CD4-positive, alpha-beta T cell treated with Interferon gamma for 1 hour (primary cell): ENCODE measurements around the gene NFE2L2.
"Not testable (repeated sequence)": the region's sequence is repeated elsewhere in the genome, so short reads cannot be mapped to it uniquely, and the experiment has no call there.

Experiments
- DNase-seq: peaks from one replicate; pipeline ENCODE4 v3.0.0-alpha.2; 2020

Gene NFE2L2

DNA sequence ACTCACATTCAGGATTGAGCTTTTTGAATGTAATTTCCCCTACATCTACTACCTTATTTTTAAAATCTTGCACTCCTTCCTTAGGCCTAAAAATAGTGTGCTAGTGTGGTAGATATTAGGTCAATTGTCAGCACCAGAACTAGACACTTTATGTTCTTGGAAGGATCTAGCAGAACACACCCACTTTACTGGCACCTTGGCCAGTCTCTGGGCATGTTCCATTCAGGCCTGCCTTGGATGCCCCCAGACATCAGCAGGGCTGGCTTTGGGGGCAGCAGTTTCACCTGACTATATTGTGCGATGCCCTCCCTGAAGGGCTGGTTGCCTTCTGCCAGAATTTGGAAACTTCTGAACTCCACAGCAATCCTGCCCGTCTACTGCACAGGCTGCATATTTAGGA lies 15.3 kb upstream of the NFE2L2 start:
- no peak for DNase-seq

DNA sequence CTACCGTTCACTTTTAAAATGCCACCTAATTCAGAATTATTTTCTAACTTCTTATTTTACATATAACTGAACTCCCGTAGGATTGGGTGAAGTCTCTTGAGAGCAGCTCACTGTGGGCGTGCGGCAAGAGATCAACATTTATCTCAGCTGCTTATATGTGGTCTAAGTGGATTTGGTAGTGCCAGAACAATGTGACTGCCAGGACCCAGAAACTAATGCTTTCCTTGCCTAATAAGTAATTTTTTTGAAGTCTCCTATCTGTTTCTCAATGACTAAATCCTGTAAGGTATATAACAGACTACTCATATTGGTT lies 11.2 kb upstream of the NFE2L2 start:
- no peak for DNase-seq

DNA sequence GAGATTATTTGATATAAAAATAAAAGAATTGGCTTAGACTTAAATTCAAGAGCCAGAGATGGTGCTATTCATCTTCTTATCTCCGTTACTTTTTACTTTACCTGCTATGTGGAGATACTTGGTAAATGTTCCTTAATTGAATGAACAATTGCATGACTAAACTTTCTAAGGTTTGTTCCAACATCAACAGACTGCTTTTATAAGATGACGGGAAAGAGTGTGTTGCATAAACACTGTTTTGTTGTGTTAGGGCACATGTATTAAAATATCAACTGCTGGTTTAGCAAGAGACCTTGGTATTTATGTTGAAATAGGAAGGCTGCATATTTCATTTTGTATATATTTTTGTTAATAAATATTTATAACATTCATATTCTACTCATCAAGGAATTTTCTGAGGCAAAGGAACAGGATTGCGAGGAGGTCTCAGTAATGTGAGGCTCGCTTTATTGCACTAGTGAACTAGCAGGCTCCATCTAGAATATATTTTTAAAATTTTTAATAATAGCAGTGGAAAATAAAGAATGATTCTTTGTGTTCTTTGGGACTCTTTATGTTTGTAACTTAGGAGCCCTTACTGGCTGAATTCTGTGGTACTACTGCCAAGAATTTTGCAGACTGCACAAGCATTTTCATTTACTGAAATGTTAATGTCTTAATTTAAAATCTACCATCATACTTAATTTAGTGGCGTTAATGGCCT lies 10.7 kb upstream of the NFE2L2 start:
- no peak for DNase-seq

DNA sequence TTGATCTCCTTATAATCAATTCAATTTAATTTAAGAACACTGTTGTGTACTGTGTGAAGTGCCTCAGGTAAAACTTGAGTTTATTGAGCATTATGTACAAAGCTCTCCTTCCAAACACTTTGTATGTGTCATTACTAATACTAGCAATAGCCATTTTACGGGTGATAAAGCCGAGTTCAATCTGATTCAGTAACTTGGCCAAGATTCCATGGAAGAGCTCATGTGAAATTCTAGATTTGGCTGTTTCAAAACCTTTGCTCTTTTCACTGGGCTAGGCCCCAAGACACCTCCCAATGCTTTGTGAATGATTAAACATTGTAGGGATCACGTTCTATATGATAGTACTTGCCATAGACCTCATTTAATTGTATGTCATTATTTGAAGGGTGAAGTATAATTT lies 8.9 kb upstream of the NFE2L2 start:
- no peak for DNase-seq

DNA sequence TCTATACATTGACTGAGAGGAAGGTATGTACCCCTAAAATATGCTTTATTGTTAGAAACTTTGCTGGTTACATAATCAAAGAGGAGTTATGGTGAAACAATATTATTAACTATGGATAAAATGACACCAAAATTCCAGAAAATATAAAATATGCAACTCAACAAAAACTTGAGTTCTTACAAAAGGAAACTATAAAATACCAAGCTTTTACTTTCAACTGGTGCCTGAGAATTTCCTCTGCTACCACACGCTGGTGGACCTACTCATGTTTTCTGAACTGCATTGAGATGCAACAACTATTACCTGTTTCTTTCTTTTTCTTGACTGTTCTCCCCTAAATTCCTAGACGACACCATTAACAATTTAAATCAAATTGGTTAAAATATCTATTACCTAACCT lies 8.2 kb upstream of the NFE2L2 start:
- DNase-seq = no peak

DNA sequence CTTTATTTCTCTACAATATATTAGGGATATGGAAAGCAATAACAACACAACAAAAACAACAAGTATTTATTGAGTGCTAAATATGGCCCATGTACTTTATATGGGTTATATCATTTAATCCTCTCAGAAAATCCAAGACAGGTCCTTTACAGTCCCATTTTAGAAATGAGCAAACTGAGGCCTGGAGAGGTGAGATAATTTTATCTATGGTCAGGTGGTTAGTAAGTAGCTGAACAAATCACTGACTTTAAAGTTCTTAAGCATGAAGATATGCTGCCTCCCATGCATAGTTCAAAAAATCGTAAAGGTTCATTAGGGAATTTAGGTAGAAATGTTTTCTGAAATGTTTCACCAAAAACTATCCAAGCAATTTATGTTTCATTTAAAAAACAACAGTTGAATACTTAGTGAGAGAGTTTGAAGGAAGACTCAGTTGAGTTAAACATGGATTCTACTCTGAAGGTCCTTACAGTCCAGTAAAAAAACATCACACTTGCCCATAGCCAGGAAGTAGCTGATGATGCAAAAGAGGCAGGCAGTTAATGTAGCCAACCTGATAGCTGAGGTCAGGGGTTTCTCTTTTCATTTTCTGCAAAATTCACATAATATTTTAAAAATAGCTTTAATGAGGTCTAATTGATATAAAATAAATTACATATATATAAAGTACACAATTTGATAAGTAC lies 7.6 kb upstream of the NFE2L2 start:
- no peak for DNase-seq

DNA sequence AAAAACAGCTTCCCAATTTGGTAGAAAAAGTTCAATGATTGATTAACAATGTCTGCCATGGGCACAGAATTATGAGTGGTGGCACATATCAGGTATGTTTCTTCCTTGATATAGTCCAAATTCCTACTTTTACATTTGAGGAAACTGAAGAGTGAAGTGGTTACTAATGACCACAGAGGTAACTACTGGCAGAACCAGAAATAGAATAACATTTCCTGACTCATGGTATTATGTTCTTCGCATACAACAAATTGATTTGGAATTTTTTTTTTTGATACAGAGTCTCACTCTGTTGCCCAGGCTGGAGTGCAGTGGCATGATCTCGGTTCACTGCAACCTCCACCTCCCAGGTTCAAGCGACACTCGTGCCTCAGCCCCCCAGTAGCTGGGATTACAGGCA lies 6.0 kb upstream of the NFE2L2 start:
- no peak for DNase-seq

DNA sequence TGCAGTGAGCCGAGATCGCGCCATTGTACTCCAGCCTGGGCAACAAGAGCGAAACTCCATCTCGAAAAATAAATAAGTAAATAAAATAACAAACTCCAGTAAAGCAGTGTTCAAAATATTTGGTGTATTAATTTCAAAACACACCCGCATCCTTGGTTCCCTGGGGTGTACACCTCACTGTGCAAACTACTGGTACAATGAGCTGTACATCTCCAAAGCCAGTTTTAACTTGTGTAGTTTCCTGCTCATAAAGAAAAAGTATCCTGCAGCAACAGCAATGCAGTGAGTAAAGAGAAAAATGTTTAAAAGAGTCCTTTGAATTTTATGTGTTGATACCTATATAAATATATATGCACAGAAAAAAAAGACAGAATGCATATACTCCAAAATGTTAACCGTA lies 4.4 kb upstream of the NFE2L2 start:
- DNase-seq = no peak

DNA sequence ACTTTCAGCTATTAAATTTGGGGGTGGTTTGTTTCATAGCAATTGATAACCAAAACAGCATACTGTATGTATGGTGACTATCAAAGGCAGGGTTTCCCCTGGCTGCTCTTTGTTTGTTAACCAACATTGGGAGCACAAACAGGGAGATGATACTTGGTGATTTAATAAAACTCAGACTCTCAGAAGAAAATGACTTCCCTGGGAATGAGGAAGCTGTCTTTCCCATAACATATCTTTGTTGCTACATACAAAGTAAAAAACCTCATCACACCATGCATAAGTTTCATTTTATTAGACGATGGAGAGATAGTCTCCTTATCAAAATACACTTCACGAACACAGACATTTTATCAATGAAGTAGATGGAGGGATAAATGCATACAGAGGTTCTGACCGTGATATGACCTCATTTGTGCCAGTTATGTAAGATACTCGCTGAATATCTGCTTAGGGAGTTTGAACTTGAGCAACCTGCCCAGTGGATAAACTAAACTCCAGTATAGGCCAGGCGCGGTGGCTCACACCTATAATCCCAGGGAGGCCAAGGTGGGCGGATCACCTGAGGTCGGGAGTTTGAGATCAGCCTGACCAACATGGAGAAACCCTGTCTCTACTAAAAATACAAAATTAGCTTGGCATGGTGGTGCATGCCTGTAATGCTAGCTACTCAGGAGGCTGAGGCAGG lies 3.8 kb upstream of the NFE2L2 start:
- DNase-seq = no peak

DNA sequence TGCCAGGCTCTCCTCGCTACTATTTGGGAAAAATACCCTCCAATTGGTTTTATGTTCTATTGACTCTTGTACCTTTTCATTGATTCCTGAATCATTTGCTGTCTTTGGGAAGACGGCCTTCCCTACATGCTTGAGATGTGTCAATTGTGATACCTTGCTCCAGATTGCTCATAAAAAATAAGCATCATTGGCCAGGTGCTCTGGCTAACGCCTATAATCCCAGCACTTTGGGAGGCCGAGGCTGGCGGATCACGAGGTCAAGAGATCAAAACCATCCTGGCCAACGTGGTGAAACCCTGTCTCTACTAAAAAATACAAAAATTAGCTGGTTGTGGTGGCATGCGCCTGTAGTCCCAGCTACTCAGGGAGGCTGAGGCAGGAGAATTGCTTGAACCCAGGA lies 2.4 kb upstream of the NFE2L2 start:
- not testable (repeated sequence) for DNase-seq

DNA sequence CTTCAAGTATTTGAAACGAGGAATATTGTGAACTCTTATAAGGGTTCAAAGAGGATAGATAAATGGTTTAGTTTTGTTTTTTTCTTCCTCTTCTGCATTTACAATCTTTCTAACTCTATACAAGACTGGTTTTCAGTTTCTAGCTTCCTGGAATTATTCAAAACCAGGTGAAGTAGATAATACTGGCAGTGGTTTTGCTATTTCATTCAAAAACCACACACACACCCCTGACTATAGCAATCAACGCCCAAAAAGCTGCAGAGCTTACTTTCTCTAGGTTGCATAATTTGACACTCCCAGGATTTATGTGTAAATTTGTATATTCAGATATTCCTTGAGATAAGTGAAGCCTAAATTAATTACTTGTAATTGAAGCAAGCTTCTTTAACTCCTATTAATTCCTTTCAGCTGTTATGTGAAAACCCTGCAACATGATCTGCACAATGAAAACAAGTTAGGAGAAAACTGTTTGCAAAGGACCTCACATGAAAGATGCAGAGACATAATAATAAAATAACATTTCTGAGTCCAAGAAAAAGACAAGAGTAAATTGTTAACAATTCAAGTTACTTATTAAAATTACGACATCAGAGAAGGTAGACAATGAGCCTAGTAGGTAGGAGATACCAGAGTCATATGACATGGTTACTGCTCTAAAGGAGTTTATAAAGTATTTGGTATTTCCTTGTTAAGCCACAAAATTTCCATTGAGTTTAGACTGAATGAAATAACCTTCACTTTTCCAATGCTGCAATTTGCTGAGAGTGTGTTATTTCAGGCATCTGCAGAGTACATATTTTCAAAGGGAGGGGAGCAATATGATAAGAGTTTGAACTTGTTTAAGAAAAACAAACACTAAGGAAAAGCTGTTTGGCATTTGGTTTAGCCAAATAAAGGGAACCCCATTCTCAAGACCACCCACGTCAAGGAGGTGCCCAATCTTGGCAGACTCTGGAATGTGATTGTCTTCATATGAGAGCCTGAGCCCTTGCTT lies 1.6 kb upstream of the NFE2L2 start:
- no peak for DNase-seq

DNA sequence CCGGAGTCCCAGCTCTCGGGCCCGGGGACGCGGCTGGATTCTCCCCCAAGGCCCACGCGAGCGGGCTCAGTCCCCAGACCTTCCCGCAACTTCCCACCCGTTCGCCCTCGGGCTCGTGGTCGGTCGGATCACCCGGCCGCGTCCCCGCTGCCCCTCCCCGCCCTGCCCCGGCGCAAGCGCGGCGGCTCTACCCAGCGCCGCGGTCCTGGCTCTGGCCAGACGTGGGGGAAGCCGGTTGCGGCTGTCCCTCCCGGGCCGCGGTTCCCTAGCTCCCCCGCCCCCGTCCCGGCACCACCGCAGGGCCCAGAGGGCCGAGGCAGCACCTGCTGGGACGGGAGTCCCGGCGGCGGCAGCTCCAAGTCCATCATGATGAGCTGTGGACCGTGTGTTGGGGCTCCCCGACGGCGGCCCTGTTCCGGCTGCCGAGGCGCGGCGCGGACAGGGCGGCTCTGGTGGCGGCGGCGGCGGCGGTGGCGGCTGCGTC lies 276 bp downstream of the NFE2L2 start:
- DNase-seq = no peak

DNA sequence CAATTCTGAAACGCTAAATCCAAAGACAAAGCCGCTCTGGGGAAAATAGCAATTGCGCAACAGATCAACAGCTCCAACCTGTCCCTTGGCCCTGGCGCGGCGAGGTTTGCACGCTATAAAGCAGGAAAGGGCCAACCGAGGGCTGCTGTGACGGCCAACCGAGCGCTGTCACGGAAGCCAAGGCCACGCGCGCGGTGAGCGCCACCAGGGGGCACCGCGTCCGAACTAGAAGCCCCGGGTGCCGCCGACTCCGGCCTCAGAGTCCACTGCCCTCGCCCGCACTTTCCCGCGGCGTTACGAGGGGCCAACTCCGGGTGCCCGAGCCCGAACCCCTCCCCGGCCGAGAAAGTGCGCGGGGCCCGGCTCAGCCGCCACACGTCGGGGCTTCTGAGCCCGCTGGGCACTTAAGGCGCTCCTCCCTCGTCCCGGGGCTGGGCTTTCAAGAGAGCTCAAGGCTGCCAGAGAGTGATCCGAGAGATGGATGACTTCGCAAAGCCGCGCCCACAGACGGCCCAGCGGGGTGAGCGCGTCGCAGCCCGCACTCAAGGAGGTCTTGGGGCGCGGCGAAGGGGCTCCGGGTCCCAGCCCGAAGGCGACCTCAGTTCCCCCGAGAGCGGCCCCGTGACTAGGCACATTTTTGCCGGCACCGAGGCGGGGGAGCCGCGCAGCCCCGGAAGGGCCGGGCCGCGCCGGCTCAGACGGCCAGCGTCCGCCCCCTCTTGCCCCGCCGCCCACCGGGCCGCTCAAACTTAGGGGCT lies 897 bp downstream of the NFE2L2 start:
- DNase-seq = peak; percentile 89

DNA sequence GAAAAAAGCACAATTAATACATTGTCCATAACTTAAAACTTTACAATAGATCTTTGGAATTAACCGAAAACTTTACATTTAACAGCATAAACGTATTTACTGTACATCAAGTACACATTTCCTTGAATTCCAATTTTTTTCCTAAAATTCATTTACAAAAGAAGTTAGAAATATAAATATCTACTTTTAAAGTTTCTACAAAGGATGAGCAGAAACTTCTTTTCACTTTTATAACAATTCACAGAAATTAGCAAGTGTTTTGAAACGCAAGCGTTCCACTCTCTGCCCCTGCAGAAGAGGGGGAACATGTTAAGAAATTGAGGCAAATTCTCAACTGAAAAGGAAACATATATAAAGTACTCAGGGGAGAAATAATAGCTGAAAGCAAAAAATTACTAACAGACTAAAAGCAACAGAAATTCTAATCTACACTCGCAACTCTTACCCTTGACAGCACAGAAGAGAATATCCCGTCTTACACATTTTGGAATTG lies 1.5 kb downstream of the NFE2L2 start:
- no peak for DNase-seq

DNA sequence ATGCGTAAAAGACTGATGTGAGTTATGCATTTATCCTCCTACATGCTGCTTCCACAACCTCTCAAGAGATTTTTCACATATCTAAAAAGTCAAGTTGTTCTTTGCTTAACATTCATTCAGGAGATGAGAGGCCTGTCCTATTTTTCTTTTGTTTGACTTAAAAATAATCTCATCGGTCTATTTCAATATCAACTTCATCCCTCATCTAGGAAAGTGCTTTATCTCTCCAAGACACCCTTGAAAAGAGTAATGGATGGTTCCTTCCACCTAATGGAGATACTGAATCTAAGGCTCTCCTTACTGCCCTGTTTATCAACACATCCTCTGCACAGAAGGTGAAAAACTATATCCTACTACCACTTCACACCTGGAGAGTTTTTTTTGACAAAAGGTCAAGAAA lies 2.4 kb downstream of the NFE2L2 start:
- no peak for DNase-seq

DNA sequence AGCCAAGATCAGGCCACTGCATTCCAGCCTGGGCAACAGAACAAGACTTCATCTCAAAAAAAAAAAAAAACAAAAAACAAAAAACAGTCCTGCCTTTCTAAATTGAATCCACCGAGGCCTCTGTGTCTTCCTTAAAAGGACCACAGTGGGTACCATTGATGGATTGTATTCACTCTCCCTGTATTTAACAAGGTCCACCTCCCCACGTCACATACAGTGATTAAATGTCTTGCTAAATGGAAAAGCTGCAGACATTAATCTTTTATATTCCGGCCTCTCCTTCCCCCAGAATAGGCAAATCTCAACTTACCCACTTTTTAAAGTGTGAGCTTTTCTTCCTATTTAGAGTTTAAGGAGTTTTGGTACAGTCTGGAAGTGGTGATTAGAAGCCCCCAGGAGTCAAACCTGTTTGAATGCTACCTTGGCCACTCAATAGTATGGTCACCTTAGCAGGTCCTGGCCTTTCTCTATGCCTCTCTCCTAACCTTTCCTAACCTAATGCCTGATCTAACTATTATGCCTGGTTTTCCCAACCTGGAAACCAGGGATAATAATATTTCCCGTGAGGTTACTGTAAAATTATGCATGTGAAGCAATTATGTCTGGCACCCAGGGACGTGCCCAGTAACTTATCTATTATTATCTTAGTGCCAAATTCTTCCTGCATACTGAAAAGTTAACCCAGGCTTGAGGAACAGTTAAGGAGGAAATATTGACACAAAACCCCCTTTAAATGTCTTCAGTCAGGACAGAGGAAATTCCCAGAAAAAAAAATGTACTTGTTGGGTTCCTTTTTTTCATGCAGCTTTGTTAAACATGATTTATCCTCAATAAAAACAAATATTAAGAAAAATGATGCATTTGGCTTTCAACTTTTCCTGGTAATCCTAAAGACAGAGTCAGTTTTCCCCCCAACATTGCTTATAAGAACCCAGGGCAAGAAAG lies 3.1 kb downstream of the NFE2L2 start:
- DNase-seq = no peak

DNA sequence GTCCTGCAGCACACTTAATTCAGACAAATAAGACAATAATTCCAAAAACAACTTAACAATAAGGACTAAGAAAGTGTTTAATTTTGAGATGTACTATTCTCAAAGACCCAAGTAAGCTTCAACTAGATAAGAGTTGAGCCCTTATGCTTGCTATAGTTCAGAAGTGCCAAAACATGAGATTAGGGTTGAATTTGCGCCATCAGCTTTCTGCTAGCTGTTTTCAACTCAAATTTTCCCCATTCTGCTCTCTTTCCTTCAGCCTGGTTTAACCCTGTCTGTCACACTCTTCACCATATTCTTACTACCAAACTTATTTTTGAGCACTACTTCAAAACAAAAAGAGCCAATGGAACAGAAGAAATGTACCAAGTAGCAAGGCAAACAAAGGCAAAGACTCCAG lies 4.1 kb downstream of the NFE2L2 start:
- no peak for DNase-seq

DNA sequence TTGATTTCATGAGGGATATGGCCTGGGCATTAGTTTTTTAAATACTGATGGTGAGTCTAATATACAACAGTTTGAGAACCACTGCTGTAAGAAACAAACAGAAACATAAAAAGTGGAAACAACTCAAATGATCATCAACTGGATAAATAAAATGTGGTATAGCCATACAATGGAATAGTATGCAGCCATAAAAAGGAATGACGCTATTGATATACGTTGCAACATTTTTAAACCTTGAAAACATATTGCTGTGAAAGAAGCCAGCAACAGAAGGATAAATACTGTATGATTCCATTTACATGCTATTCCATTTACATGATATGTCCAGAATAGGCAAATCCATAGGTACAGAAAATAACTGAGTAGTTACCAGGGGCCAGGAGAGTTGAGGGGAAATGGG lies 6.5 kb downstream of the NFE2L2 start:
- no peak for DNase-seq

DNA sequence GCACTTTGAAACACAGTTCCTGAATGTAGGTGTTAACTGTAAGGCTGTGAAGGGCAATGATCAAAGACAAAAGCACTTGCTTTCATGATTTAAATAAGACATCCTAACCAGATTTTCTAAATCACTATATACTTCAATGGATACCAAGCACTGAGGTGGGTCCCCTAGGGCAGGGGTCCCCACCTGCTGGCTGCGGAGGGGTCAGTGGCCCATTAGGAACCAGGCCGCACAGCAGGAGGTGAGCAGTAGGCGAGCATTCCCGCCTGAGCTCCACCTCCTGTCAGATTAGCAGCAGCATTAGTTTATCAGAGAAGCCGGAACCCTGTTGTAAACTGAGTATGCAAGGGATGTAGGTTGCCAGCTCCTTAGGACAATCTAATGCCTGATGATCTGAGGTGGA lies 7.1 kb downstream of the NFE2L2 start:
- DNase-seq = no peak

DNA sequence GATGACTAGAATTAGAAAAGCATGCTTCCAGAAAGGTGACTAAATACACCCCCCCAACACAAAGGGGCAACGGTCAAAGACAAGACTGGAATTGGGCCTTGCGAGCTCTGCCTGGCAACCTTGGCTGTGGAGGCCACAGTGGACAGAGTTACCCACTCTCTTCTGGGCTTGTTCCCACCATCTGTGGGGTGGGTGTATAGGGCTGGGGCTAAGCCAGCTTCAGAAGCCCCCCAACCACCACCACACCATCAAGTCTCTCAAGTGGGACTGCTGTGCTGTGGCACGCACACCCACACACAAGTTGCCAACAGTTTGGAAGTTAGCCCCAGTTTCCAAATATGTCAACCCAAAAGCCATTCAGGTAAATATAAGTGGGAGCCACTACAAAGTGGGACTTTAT lies 7.8 kb downstream of the NFE2L2 start:
- no peak for DNase-seq

DNA sequence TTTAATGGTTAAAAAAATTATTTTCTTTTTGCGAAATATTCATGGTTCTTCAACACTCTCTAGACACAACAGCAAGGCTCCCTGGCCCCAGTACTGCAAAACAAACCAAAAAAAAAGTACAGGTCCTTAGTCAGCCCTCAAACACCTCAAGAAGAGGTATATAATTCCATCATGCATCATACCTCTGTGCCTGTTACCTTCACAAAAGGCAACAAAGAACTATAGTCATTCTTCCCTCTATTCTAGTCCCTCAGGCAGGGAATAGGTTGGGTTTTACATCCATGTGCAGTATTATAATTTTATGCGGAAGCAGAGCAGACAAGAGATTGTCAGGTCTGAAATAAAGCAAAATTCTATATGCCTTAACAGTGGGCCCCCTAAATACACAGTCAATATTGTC lies 8.5 kb downstream of the NFE2L2 start:
- no peak for DNase-seq
